Gastrocnemius medialis (tissue), 4 donors: ENCODE results near the gene GPR63. TPM values are rescaled to one million over a fixed set of nuclear protein-coding genes. Genes with fewer than 3 reads are reported as not detected.
"Not testable (repeated sequence)": the region's sequence is repeated elsewhere in the genome, so short reads cannot be mapped to it uniquely, and the experiment has no call there.

Experiments
- ATAC-seq, 2 donors: fragments of 150-250 bp; one replicate each; pipeline ENCODE4 v1.9.1; 2016
- DNase-seq, 2 donors: peaks; one replicate each; pipeline ENCODE4 v3.0.0-alpha.2; 2019
- H3K27ac ChIP-seq, 4 donors: fragments of 200-600 bp; sonication (generic); 1 replicate in 1 of 4; 2 replicates in 3 of 4; pipeline ENCODE4 v1.5.1; 2016 to 2018; ENCODE audit warnings: mild to moderate bottlenecking in 2 of 4, moderate library complexity in 1 of 4
- H3K27me3 ChIP-seq, 3 donors: fragments of 200-600 bp; sonication (generic) in 2 of 3; 1 replicate in 1 of 3; 2 replicates in 2 of 3; pipeline versions ENCODE4 v1.5.1 to v1.6.0; 2016 to 2019; ENCODE audit warnings: mild to moderate bottlenecking in 1 of 3, moderate library complexity in 1 of 3
- H3K36me3 ChIP-seq, 2 donors: fragments of 200-600 bp; sonication (generic) in 1 of 2; one replicate each; pipeline ENCODE4 v1.5.1; 2017 to 2018
- H3K4me1 ChIP-seq, 2 donors: fragments of 200-600 bp; sonication (generic) in 1 of 2; one replicate each; pipeline ENCODE4 v1.5.1; 2016 to 2017; ENCODE audit warnings: mild to moderate bottlenecking in 2 of 2
- H3K4me3 ChIP-seq, 4 donors: fragments of 200-600 bp; sonication (generic) in 3 of 4; 1 replicate in 1 of 4; 2 replicates in 3 of 4; pipeline ENCODE4 v1.5.1; 2016 to 2019; ENCODE audit warnings: mild to moderate bottlenecking in 2 of 4
- H3K9me3 ChIP-seq, 3 donors: fragments of 200-600 bp; sonication (generic) in 2 of 3; 1 replicate in 1 of 3; 2 replicates in 2 of 3; pipeline ENCODE4 v1.5.1; 2016 to 2019
- CTCF ChIP-seq, 5 experiments: fragments of 450-650 bp in 3 of 5; fragments of 200-600 bp in 2 of 5; sonication (generic) in 2 of 5; IDR thresholded peaks in 4 of 5; conservative IDR thresholded peaks in 1 of 5; 1 replicate in 4 of 5; 2 replicates in 1 of 5; pipeline ENCODE4 v1.5.1; 2016 to 2019; ENCODE audit warnings: antibody characterized with exemption in 5 of 5, mild to moderate bottlenecking in 3 of 5, moderate library complexity in 3 of 5
- POLR2A ChIP-seq, 2 donors: fragments of 450-650 bp; IDR thresholded peaks; one replicate each; pipeline ENCODE4 v1.6.1; 2017; ENCODE audit warnings: antibody characterized with exemption in 2 of 2, mild to moderate bottlenecking in 2 of 2, moderate library complexity in 2 of 2
- in situ Hi-C, 4 donors: fragments of 200-750 bp; cut with MboI; loops; one replicate each; pipeline versions ENCODE4 v1.15.0 to v1.8.0; 2017; ENCODE audit warnings: low sequenced_read_pairs in 4 of 4
- intact Hi-C: fragments of 100-400 bp; cut with DNase I; formaldehyde crosslinking; loops from one replicate; pipeline ENCODE4 v1.15.1; 2023; ENCODE audit warnings: low total_unique reads
- total RNA-seq, 4 donors: library from RNA; depleted of rRNA; stranded (reverse); fragments of >200 nt; gene quantifications; one replicate each; pipeline versions ENCODE4 v1.1.0 to v1.2.3, GENCODE V29; 2016

GPR63 gene
- under 1 TPM in 3 of 4 donors, not detected in 1; 0.07 to 0.16 (median 0.10) TPM for total RNA-seq

- H3K4me3 ChIP-seq: peak within 1 kb of the TSS; percentile 62 to 82 (median 75)
- no peaks in the 10 kb centered on the region for H3K9me3 ChIP-seq
- intact Hi-C loops: no loop called here
- peak; percentile 53 to 69 for ATAC-seq
- TF ChIP-seq POLR2A (IDR thresholded peaks at IDR 0.05) (no peak), CTCF (IDR thresholded peaks at IDR 0.05 in 4 of 5, conservative IDR thresholded peaks at IDR 0.05 in 1 of 5) (no peak)
- DNase-seq: peak; percentile 10 to 13
- no peaks in the 10 kb centered on the region for H3K36me3 ChIP-seq
- H3K27ac ChIP-seq: no peak within 1 kb of the TSS
- in situ Hi-C loops: no loop called here
- H3K27me3 ChIP-seq: peaks cover 19 to 23% (median 21%) of the 10 kb centered on the region in 3 donors
- H3K4me1 ChIP-seq: peaks cover 5 to 16% of the 10 kb centered on the region in 2 donors
Observed at GRCh38 chr6:96837081-96837971, at the start of gene GPR63. Gene GPR63, minus strand, starts transcription at chr6:96837477. Its CDS starts 37,746 bp downstream, at chr6:96799731.

GRCh38 chr6:96886519-96886918 is 49.2 kb upstream of the GPR63 start:
- no peak for DNase-seq
- intact Hi-C loops: no loop called here
- no peaks in the 10 kb centered on the region for H3K9me3 ChIP-seq
- H3K27ac ChIP-seq: no peak overlapping the region
- H3K4me3 ChIP-seq: no peak overlapping the region
- no peaks in the 10 kb centered on the region for H3K4me1 ChIP-seq
- peaks cover 2 to 22% of the 10 kb centered on the region in 2 donors for H3K36me3 ChIP-seq
- in situ Hi-C loops: loop anchor here in 2 of 4 donors (25.0 kb wide), 1 partner anchor 349 kb away; no protein-coding TSS in a partner anchor
- H3K27me3 ChIP-seq: no peaks in the 10 kb centered on the region
- ATAC-seq: no peak
- TF ChIP-seq CTCF (IDR thresholded peaks at IDR 0.05 in 4 of 5, conservative IDR thresholded peaks at IDR 0.05 in 1 of 5) (no peak), POLR2A (IDR thresholded peaks at IDR 0.05) (no peak)

GRCh38 chr6:96885187-96885631 is 47.9 kb upstream of the GPR63 start:
- H3K36me3 ChIP-seq, DNase-seq, ATAC-seq, H3K27me3 ChIP-seq, H3K9me3 ChIP-seq, H3K4me3 ChIP-seq, intact Hi-C loops, H3K4me1 ChIP-seq, H3K27ac ChIP-seq: not testable (repeated sequence)
- in situ Hi-C loops: loop anchor here in 2 of 4 donors (25.0 kb wide), 1 partner anchor 348 kb away; no protein-coding TSS in a partner anchor

- no peaks in the 10 kb centered on the region for H3K9me3 ChIP-seq
- no peak overlapping the region for H3K4me3 ChIP-seq
- no peaks in the 10 kb centered on the region for H3K27me3 ChIP-seq
- intact Hi-C loops (no loop called here), in situ Hi-C loops (loop anchor here in 2 of 4 donors (25.0 kb wide), 1 partner anchor 341 kb away; no protein-coding TSS in a partner anchor)
- H3K27ac ChIP-seq: no peak overlapping the region
- no peaks in the 10 kb centered on the region for H3K4me1 ChIP-seq
- DNase-seq (no peak), ATAC-seq (no peak)
- H3K36me3 ChIP-seq: no peaks in the 10 kb centered on the region
- no peak for TF ChIP-seq POLR2A (IDR thresholded peaks at IDR 0.05)
- no peak for TF ChIP-seq CTCF (IDR thresholded peaks at IDR 0.05 in 4 of 5, conservative IDR thresholded peaks at IDR 0.05 in 1 of 5)
Observed at GRCh38 chr6:96878143-96878542, 40.9 kb upstream of the GPR63 start.

- H3K4me1 ChIP-seq: no peaks in the 10 kb centered on the region
- H3K9me3 ChIP-seq: no peaks in the 10 kb centered on the region
- H3K36me3 ChIP-seq: no peaks in the 10 kb centered on the region
- TF ChIP-seq CTCF (IDR thresholded peaks at IDR 0.05 in 4 of 5, conservative IDR thresholded peaks at IDR 0.05 in 1 of 5) (no peak), POLR2A (IDR thresholded peaks at IDR 0.05) (no peak)
- no peaks in the 10 kb centered on the region for H3K27me3 ChIP-seq
- in situ Hi-C loops: loop anchor here in 2 of 4 donors (25.0 kb wide), 1 partner anchor 340 kb away; no protein-coding TSS in a partner anchor
- no peak overlapping the region for H3K4me3 ChIP-seq
- ATAC-seq (no peak), DNase-seq (no peak)
- intact Hi-C loops: no loop called here
- no peak overlapping the region for H3K27ac ChIP-seq
Observed at GRCh38 chr6:96876886-96877545, 39.7 kb upstream of the GPR63 start.
